ENCODE data around the gene NKIRAS1.

Gene NKIRAS1

GRCh38 chr3:23864931-23865330, 51.9 kb downstream of the NKIRAS1 start:
- ATAC-seq = no peak
- TF ChIP-seq PATZ1 (CRISPR knock-in tag; IDR thresholded peaks at IDR 0.05; ENCODE audit: borderline replicate concordance) (no peak), SNAI2 (CRISPR knock-in tag; IDR thresholded peaks at IDR 0.05) (no peak), GLIS3 (CRISPR knock-in tag; IDR thresholded peaks at IDR 0.05) (no peak), OSR1 (CRISPR knock-in tag; IDR thresholded peaks at IDR 0.05) (no peak), CREB5 (CRISPR knock-in tag; IDR thresholded peaks at IDR 0.05; ENCODE audit: low read depth) (no peak), ESRRG (CRISPR knock-in tag; IDR thresholded peaks at IDR 0.05) (no peak), ZNF8 (CRISPR knock-in tag; IDR thresholded peaks at IDR 0.05) (no peak), PPARA (CRISPR knock-in tag; IDR thresholded peaks at IDR 0.05; ENCODE audit: borderline replicate concordance) (no peak), ZFP30 (CRISPR knock-in tag; IDR thresholded peaks at IDR 0.05) (no peak), RARB (CRISPR knock-in tag; IDR thresholded peaks at IDR 0.05) (no peak), ISL1 (CRISPR knock-in tag; IDR thresholded peaks at IDR 0.05) (no peak), CSDC2 (CRISPR knock-in tag; IDR thresholded peaks at IDR 0.05) (no peak), ZNF565 (CRISPR knock-in tag; conservative IDR thresholded peaks at IDR 0.05; ENCODE audit: low read depth) (no peak), TOX (CRISPR knock-in tag; IDR thresholded peaks at IDR 0.05; ENCODE audit: borderline replicate concordance) (no peak)

- TF ChIP-seq ZNF565 (CRISPR knock-in tag; conservative IDR thresholded peaks at IDR 0.05; ENCODE audit: low read depth) (no peak), ZFP30 (CRISPR knock-in tag; IDR thresholded peaks at IDR 0.05) (no peak), BACH2 (CRISPR knock-in tag; IDR thresholded peaks at IDR 0.05; ENCODE audit: borderline replicate concordance) (no peak), PATZ1 (CRISPR knock-in tag; IDR thresholded peaks at IDR 0.05; ENCODE audit: borderline replicate concordance) (no peak), ZC3H10 (CRISPR knock-in tag; IDR thresholded peaks at IDR 0.05) (no peak), GLIS3 (CRISPR knock-in tag; IDR thresholded peaks at IDR 0.05) (no peak), RARB (CRISPR knock-in tag; IDR thresholded peaks at IDR 0.05) (no peak), ARNTL (CRISPR knock-in tag; IDR thresholded peaks at IDR 0.05; ENCODE audit: borderline replicate concordance, low read depth) (no peak), ZFP3 (CRISPR knock-in tag; IDR thresholded peaks at IDR 0.05) (no peak), ZNF70 (CRISPR knock-in tag; IDR thresholded peaks at IDR 0.05) (no peak)
- ATAC-seq = no peak
These were observed 53.7 kb downstream of the NKIRAS1 start for GRCh38 chr3:23863060-23863459.

- TF ChIP-seq OSR1 (CRISPR knock-in tag; IDR thresholded peaks at IDR 0.05) (no peak), ZFP3 (CRISPR knock-in tag; IDR thresholded peaks at IDR 0.05) (no peak), PPARA (CRISPR knock-in tag; IDR thresholded peaks at IDR 0.05; ENCODE audit: borderline replicate concordance) (no peak), TSHZ2 (CRISPR knock-in tag; IDR thresholded peaks at IDR 0.05) (no peak), PATZ1 (CRISPR knock-in tag; IDR thresholded peaks at IDR 0.05; ENCODE audit: borderline replicate concordance) (no peak), TCF4 (CRISPR knock-in tag; IDR thresholded peaks at IDR 0.05; ENCODE audit: borderline replicate concordance) (no peak), ZFP30 (CRISPR knock-in tag; IDR thresholded peaks at IDR 0.05) (no peak), ISL1 (CRISPR knock-in tag; IDR thresholded peaks at IDR 0.05) (no peak), BACH2 (CRISPR knock-in tag; IDR thresholded peaks at IDR 0.05; ENCODE audit: borderline replicate concordance) (no peak), CREB5 (CRISPR knock-in tag; IDR thresholded peaks at IDR 0.05; ENCODE audit: low read depth) (no peak), ZNF565 (CRISPR knock-in tag; conservative IDR thresholded peaks at IDR 0.05; ENCODE audit: low read depth) (no peak)
- ATAC-seq = no peak
These were observed 55.1 kb downstream of the NKIRAS1 start for GRCh38 chr3:23861689-23862088.

All from SK-N-SH treated with all-trans-retinoic acid at 6 μM for 48 hours (cell line).